Panc1 (cell line): ENCODE data around the gene HELZ2. TPM values are rescaled to one million over a fixed set of nuclear protein-coding genes. Genes with fewer than 3 reads are reported as not detected.

Source experiments
- ATAC-seq: fragments of 200-7000 bp; cut with Tn5 transposase; 2 replicates; pipeline ENCODE4 v1.9.1; 2020; ENCODE audit warnings: mild to moderate bottlenecking, moderate library complexity
- BruUV-seq: library from RNA; stranded (reverse); fragments of 400-500 nt; replicated peaks from 2 replicates; lab custom pipeline; 2021; lab: Mats Ljungman, UMichigan
- CTCF ChIA-PET: fragments of 300-600 bp; sonication (Branson Sonifier 250); formaldehyde crosslinking; loops from one replicate; lab custom pipeline; 2022; ENCODE audit warnings: antibody characterized with exemption; lab: Charles Lee
- POLR2A ChIA-PET: fragments of 300-600 bp; sonication (Branson Sonifier 250); formaldehyde crosslinking; loops from one replicate; lab custom pipeline; 2022; ENCODE audit warnings: antibody characterized with exemption; lab: Charles Lee
- DNase-seq: peaks from one replicate; pipeline ENCODE4 v3.0.0-alpha.2; 2010; ENCODE audit warnings: low read depth, low spot score
- H3K27ac ChIP-seq: 2 replicates; pipeline ENCODE4 v1.5.1; 2011; ENCODE audit warnings: mild to moderate bottlenecking, low read length, inconsistent platforms
- H3K27me3 ChIP-seq: fragments of 200-500 bp; sonication (Bioruptor generic); 2 replicates; pipeline ENCODE4 v1.6.0; 2014; ENCODE audit warnings: low read length, inconsistent platforms; ENCODE audit not compliant: control insufficient read depth, insufficient read depth
- H3K36me3 ChIP-seq: fragments of 200-500 bp; sonication (Bioruptor generic); 2 replicates; pipeline ENCODE4 v1.5.1; 2014; ENCODE audit warnings: inconsistent platforms, mild to moderate bottlenecking, low read length, moderate library complexity; ENCODE audit not compliant: control insufficient read depth, insufficient read depth
- H3K4me1 ChIP-seq: 2 replicates; pipeline ENCODE4 v1.5.1; 2011; ENCODE audit warnings: inconsistent platforms, mild to moderate bottlenecking, low read length, moderate library complexity; ENCODE audit not compliant: control insufficient read depth, insufficient read depth
- H3K4me3 ChIP-seq, 2 experiments: 2 replicates each; pipeline ENCODE4 v1.5.1; 2011 to 2012; ENCODE audit warnings: low read depth in 2 of 2, low read length in 2 of 2, mild to moderate bottlenecking in 2 of 2, inconsistent platforms in 1 of 2, moderate library complexity in 1 of 2
- H3K9me3 ChIP-seq: fragments of 200-500 bp; sonication (Bioruptor generic); 2 replicates; pipeline ENCODE4 v1.5.1; 2014; ENCODE audit warnings: low read depth, mild to moderate bottlenecking, inconsistent platforms, low read length, moderate library complexity; ENCODE audit not compliant: control insufficient read depth, insufficient read depth
- POLR2AphosphoS5 ChIP-seq: IDR thresholded peaks from 2 replicates; pipeline ENCODE4 v1.6.1; 2012; ENCODE audit warnings: mild to moderate bottlenecking, low read depth, low read length, moderate library complexity
- REST ChIP-seq, 2 experiments: IDR thresholded peaks; 2 replicates each; pipeline ENCODE4 v1.6.1; 2011 to 2012; ENCODE audit warnings: low read depth in 2 of 2, control low read depth in 1 of 2, low read length in 1 of 2, mild to moderate bottlenecking in 1 of 2, moderate library complexity in 1 of 2; ENCODE audit not compliant: insufficient read depth in 1 of 2
- SIN3A ChIP-seq: IDR thresholded peaks from 2 replicates; pipeline ENCODE4 v1.6.1; 2012; ENCODE audit warnings: low read depth, mild to moderate bottlenecking, low read length, moderate library complexity, borderline replicate concordance; ENCODE audit not compliant: insufficient read depth
- TCF7L2 ChIP-seq: IDR thresholded peaks from 2 replicates; pipeline ENCODE4 v1.6.1; 2011; ENCODE audit warnings: mild to moderate bottlenecking, low read depth, low read length, inconsistent platforms
- in situ Hi-C: cut with HindIII; loops from 2 replicates; pipeline ENCODE4 v1.10.0; 2016; ENCODE audit warnings: low sequenced_read_pairs, low pct_unique_long_range_greater_than_20kb
- intact Hi-C: fragments of 100-400 bp; cut with micrococcal nuclease; formaldehyde crosslinking; loops from one replicate; pipeline ENCODE4 v1.10.0; 2022; ENCODE audit not compliant: unreplicated experiment
- total RNA-seq: library from RNA; stranded (reverse); gene quantifications from one replicate; pipeline ENCODE4 v1.2.1, GENCODE V29; 2021; ENCODE audit not compliant: unreplicated experiment
- TF ChIP-seq, protein P1 (sequence below): fragments of 450-650 bp; IDR thresholded peaks from 2 replicates; pipeline ENCODE4 v1.5.1; 2017; ENCODE audit warnings: mild to moderate bottlenecking

Gene HELZ2
- total RNA-seq, 1 experiment from 2014 or later, result 41.5 TPM

DNA sequence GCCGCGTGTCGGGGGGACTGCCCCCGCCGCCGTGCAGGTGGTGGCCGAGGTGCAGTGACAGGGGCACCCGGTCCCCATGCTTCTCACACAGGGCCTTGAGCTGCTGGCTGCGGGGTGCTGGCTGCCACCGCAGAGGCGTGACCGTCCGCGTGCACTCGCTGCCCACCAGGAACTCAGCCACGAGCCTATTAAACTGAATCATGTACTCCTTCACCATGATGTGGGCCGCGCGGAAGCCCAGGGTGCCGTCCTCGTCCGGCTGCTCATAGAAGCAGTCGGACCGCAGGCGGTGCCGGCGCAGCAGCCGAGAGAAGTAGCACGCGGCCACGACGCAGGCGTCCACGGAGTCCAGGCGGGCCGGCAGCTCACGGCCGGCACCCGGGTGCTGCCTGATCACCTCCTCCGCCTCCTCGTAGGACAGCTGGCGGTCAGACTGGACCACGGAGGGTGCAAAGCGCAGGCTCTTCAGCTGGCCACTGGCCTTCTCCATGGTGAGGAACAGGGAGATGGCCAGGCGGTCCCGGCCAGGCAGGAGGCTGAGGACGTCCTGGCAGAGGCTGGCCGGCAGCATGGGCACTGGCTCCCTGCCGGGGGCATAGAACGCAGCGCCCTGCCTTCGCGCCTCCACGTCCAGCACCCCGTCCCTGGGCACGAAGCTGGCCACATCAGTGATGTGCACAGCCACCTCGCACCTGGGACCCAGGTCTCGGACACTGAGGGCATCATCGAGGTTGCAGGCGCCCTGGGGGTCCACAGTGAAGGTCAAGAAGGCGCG, 9.8 kb downstream of the HELZ2 start:
- no peak overlapping the region for H3K4me3 ChIP-seq
- ATAC-seq (no peak), DNase-seq (no peak)
- no peaks in the 10 kb centered on the region for H3K9me3 ChIP-seq
- TF ChIP-seq REST (IDR thresholded peaks at IDR 0.05; ENCODE audit: insufficient read depth in 1 of 2, low read depth in 2 of 2, low read length in 1 of 2), result no peak
- TF ChIP-seq, protein P1, sequence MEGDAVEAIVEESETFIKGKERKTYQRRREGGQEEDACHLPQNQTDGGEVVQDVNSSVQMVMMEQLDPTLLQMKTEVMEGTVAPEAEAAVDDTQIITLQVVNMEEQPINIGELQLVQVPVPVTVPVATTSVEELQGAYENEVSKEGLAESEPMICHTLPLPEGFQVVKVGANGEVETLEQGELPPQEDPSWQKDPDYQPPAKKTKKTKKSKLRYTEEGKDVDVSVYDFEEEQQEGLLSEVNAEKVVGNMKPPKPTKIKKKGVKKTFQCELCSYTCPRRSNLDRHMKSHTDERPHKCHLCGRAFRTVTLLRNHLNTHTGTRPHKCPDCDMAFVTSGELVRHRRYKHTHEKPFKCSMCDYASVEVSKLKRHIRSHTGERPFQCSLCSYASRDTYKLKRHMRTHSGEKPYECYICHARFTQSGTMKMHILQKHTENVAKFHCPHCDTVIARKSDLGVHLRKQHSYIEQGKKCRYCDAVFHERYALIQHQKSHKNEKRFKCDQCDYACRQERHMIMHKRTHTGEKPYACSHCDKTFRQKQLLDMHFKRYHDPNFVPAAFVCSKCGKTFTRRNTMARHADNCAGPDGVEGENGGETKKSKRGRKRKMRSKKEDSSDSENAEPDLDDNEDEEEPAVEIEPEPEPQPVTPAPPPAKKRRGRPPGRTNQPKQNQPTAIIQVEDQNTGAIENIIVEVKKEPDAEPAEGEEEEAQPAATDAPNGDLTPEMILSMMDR, result no peak
- TF ChIP-seq TCF7L2, result no peak
- intact Hi-C loops, result no loop called here
- no TSS peak for BruUV-seq
- ChIA-PET POLR2A (no interaction called here), CTCF (no interaction called here)
- H3K4me1 ChIP-seq, result no peaks in the 10 kb centered on the region
- no peaks in the 10 kb centered on the region for H3K36me3 ChIP-seq
- no peaks in the 10 kb centered on the region for H3K27me3 ChIP-seq
- in situ Hi-C loops, result no loop called here
- no peak overlapping the region for H3K27ac ChIP-seq

- in situ Hi-C loops (no loop called here), intact Hi-C loops (no loop called here)
- TF ChIP-seq, protein P1, result no peak
- TF ChIP-seq SIN3A (no peak), REST (IDR thresholded peaks at IDR 0.05; ENCODE audit: insufficient read depth in 1 of 2, low read depth in 2 of 2, low read length in 1 of 2) (no peak), POLR2AphosphoS5 (no peak), TCF7L2 (no peak)
- Histone ChIP-seq H3K9me3 (no peaks in the 10 kb centered on the region), H3K4me3 (no peak overlapping the region), H3K27me3 (no peaks in the 10 kb centered on the region), H3K4me1 (no peaks in the 10 kb centered on the region), H3K27ac (no peak overlapping the region), H3K36me3 (no peaks in the 10 kb centered on the region)
- BruUV-seq, result no TSS peak
- ATAC-seq (no peak), DNase-seq (no peak)
- ChIA-PET CTCF (no interaction called here), POLR2A (no interaction called here)
These were observed 10.7 kb downstream of the HELZ2 start for GRCh38 chr20:63563225-63563935.
